Endothelial cell of umbilical vein (primary cell): Measurements from ENCODE around the gene EPS8.

Source experiments
- CTCF ChIP-seq, 2 donors: IDR thresholded peaks; 1 replicate in 1 of 2; 2 replicates in 1 of 2; pipeline ENCODE4 v1.5.1; 2011; ENCODE audit warnings: low read length in 2 of 2, mild to moderate bottlenecking in 2 of 2, moderate library complexity in 2 of 2, control low read depth in 1 of 2, inconsistent platforms in 1 of 2, low read depth in 1 of 2; ENCODE audit not compliant: insufficient read depth in 1 of 2; ENCODE audit errors: extremely low read depth in 1 of 2
- POLR2A ChIP-seq: IDR thresholded peaks from 2 replicates; pipeline ENCODE4 v1.6.1; 2012; ENCODE audit warnings: low read depth, mild to moderate bottlenecking, control low read depth, low read length

GRCh38 chr12:15629761-15630160 lies 159.4 kb downstream of the EPS8 start:
- TF ChIP-seq POLR2A (no peak), CTCF (IDR thresholded peaks at IDR 0.05; ENCODE audit: extremely low read depth in 1 of 2, insufficient read depth in 1 of 2, low read depth in 1 of 2, low read length in 2 of 2) (no peak)
